B cell (primary cell): ENCODE results near the gene ACP1. TPM values are rescaled to one million over a fixed set of nuclear protein-coding genes. Genes with fewer than 3 reads are reported as not detected.

ENCODE experiments used
- ATAC-seq: fragments of 200-7000 bp; cut with Tn5 transposase; one replicate; pipeline ENCODE4 v1.10.0; 2021; ENCODE audit warnings: low read depth, mild to moderate bottlenecking, moderate number of reproducible peaks, moderate library complexity
- CTCF ChIA-PET: fragments of 350-600 bp; sonication (Branson Sonifier 250); formaldehyde crosslinking; loops from one replicate; lab custom pipeline; 2021; ENCODE audit warnings: antibody characterized with exemption, inconsistent platforms; lab: Charles Lee
- POLR2A ChIA-PET: fragments of 350-600 bp; sonication (Branson Sonifier 250); formaldehyde crosslinking; loops from one replicate; lab custom pipeline; 2021; ENCODE audit warnings: antibody characterized with exemption; lab: Charles Lee
- DNase-seq: peaks from one replicate; pipeline ENCODE4 v3.0.0; 2013
- H2AFZ ChIP-seq: 2 replicates; pipeline ENCODE4 v1.6.1; 2012; ENCODE audit warnings: mild to moderate bottlenecking, low read depth, low read length; ENCODE audit not compliant: insufficient read depth, poor library complexity, severe bottlenecking
- H3K27ac ChIP-seq, 2 donors: 1 replicate in 1 of 2; 2 replicates in 1 of 2; pipeline ENCODE4 v1.5.1; 2012 to 2013; ENCODE audit warnings: low read length in 2 of 2, mild to moderate bottlenecking in 2 of 2, moderate library complexity in 1 of 2
- H3K27me3 ChIP-seq, 4 experiments: fragments of 200-600 bp in 1 of 4; sonication (generic) in 1 of 4; replicated peaks in 1 of 4; 1 replicate in 2 of 4; 2 replicates in 2 of 4; pipeline versions ENCODE4 v1.6.1 to v1.7.0; 2013 to 2016; ENCODE audit warnings: low read length in 3 of 4, mild to moderate bottlenecking in 2 of 4, mixed read lengths in 1 of 4, moderate library complexity in 1 of 4; ENCODE audit not compliant: insufficient read depth in 4 of 4, control insufficient read depth in 3 of 4; ENCODE audit errors: control extremely low read depth in 1 of 4
- H3K36me3 ChIP-seq, 2 experiments: replicated peaks in 1 of 2; 1 replicate in 1 of 2; 2 replicates in 1 of 2; pipeline versions ENCODE4 v1.6.1 to v1.7.1; 2013; ENCODE audit warnings: low read length in 1 of 2; ENCODE audit not compliant: insufficient read depth in 2 of 2, control insufficient read depth in 1 of 2; ENCODE audit errors: control extremely low read depth in 1 of 2, extremely low read depth in 1 of 2
- H3K4me1 ChIP-seq, 2 donors: fragments of 200-600 bp in 1 of 2; sonication (generic) in 1 of 2; 1 replicate in 1 of 2; 2 replicates in 1 of 2; pipeline versions ENCODE4 v1.5.1 to v1.6.1; 2013 to 2017; ENCODE audit warnings: low read length in 2 of 2; ENCODE audit not compliant: control insufficient read depth in 2 of 2, insufficient read depth in 2 of 2
- H3K4me2 ChIP-seq: replicated peaks from 2 replicates; pipeline ENCODE3; 2012; ENCODE audit warnings: mild to moderate bottlenecking, low read depth, low read length; ENCODE audit not compliant: poor library complexity, severe bottlenecking
- H3K4me3 ChIP-seq, 5 experiments: fragments of 200-600 bp in 1 of 5; sonication (generic) in 1 of 5; 1 replicate in 3 of 5; 2 replicates in 2 of 5; pipeline versions ENCODE4 v1.5.1 to v1.7.0; 2011 to 2016; ENCODE audit warnings: low read length in 4 of 5, mild to moderate bottlenecking in 4 of 5, low read depth in 2 of 5, control low read depth in 1 of 5, moderate library complexity in 1 of 5; ENCODE audit not compliant: insufficient read depth in 1 of 5; ENCODE audit errors: control extremely low read depth in 1 of 5, extremely low read depth in 1 of 5
- H3K79me2 ChIP-seq: fragments of 200-600 bp; sonication (generic); one replicate; pipeline ENCODE4 v1.6.0; 2016; ENCODE audit warnings: low read length; ENCODE audit not compliant: control insufficient read depth, insufficient read depth
- H3K9ac ChIP-seq: fragments of 200-600 bp; sonication (generic); 2 replicates; pipeline ENCODE4 v1.6.1; 2017; ENCODE audit warnings: mild to moderate bottlenecking, low read length, moderate library complexity
- H3K9me3 ChIP-seq, 3 donors: one replicate each; pipeline versions ENCODE4 v1.6.1 to v1.7.1; 2013; ENCODE audit warnings: low read length in 2 of 3; ENCODE audit not compliant: control insufficient read depth in 2 of 3, insufficient read depth in 1 of 3; ENCODE audit errors: control extremely low read depth in 1 of 3
- H4K20me1 ChIP-seq: 2 replicates; pipeline ENCODE4 v1.6.0; 2012; ENCODE audit warnings: mild to moderate bottlenecking, low read length; ENCODE audit not compliant: insufficient read depth, control insufficient read depth, poor library complexity, severe bottlenecking
- H3K27ac Mint-ChIP-seq: one replicate; pipeline ENCODE4 v1.8.0; 2021; ENCODE audit warnings: mixed read lengths
- H3K27me3 Mint-ChIP-seq: one replicate; pipeline ENCODE4 v1.8.0; 2021; ENCODE audit warnings: mixed read lengths
- H3K4me1 Mint-ChIP-seq: one replicate; pipeline ENCODE4 v1.8.0; 2021; ENCODE audit warnings: mixed read lengths
- H3K4me3 Mint-ChIP-seq: one replicate; pipeline ENCODE4 v1.8.0; 2021; ENCODE audit warnings: mixed read lengths
- H3K9me3 Mint-ChIP-seq: one replicate; pipeline ENCODE4 v1.8.0; 2022; ENCODE audit warnings: mixed read lengths; ENCODE audit not compliant: insufficient read depth
- EZH2 ChIP-seq: IDR thresholded peaks from 2 replicates; pipeline ENCODE4 v1.6.1; 2012; ENCODE audit warnings: borderline replicate concordance, low read depth, mild to moderate bottlenecking, moderate library complexity, low read length; ENCODE audit not compliant: insufficient read depth, poor library complexity, severe bottlenecking
- WGBS: methylation state at CpG from one replicate; pipeline ENCODE4 v1.1.5; 2013; ENCODE audit warnings: missing lambda C conversion rate; ENCODE audit not compliant: insufficient coverage; 5-methylcytosine and 5-hydroxymethylcytosine counted together
- intact Hi-C: fragments of 100-400 bp; cut with micrococcal nuclease; formaldehyde crosslinking; loops from one replicate; pipeline ENCODE4 v1.10.0; 2022
- polyA plus RNA-seq: library from polyadenylated mRNA; depleted of rRNA; stranded (reverse); fragments of >200 nt; gene quantifications from 2 replicates; pipeline ENCODE4 v1.2.3, GENCODE V29; 2012
- total RNA-seq, 2 donors: library from RNA; stranded (reverse); fragments of 120-200 nt in 1 of 2; gene quantifications; 1 replicate in 1 of 2; 2 replicates in 1 of 2; pipeline versions ENCODE4 v1.2.3 to v1.2.4, GENCODE V29; 2013 to 2022
- TF ChIP-seq, protein P1 (sequence below): fragments of 200-600 bp; IDR thresholded peaks from one replicate; pipeline ENCODE4 v1.8.0; 2022; ENCODE audit warnings: antibody characterized with exemption, mild to moderate bottlenecking

ACP1 gene
- total and polyA plus RNA-seq, 2 donors (not counting 1 experiment from before 2014, with no cell fraction given), result 70.2 to 87.8 TPM

DNA sequence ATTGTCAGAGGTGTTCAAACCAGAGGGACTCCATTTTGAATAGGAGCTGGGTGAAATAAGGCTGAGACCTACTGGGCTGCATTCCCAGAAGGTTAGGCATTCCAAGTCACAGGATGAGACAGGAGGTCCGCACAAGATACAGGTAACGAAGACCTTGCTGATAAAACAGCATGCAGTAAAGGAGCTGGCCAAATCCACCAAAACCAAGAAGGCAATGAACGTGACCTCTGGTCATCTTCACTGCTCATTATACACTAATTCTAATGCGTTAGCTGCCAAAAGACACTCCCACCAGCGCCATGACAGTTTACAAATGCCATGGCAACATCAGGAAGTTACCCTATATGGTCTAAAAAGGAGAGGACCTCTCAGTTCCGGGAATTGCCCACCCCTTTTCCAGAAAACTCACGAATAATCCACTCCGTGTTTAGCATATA is 11.5 kb upstream of the ACP1 start:
- H3K9me3 Mint-ChIP-seq, result peaks cover under 1% of the 10 kb centered on the region
- WGBS, result 100% methylated on average over 2 of the region's 8 CpGs

DNA sequence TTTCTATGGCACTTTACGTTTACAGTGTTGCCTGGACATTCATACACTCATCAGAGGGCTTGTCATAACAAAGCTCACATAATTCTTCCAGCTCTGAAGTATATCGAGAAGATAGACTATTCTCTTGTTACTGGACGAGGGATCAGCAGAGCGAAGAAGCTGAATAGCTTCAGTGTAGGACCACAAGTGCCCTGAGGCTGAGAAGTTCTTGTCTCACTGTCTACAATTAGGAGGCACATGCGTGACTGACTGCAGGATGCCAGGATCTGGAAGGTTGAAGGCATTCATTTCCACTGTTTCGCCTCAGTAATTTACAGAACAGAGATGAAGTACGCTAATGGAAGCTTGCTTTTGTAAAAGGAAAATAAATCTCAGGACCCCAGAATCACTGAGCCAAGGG is 10.5 kb upstream of the ACP1 start:
- CTCF ChIA-PET, result interaction anchor here (1.4 kb wide), 1 partner anchor 8 kb away, joined by 3 read pairs; no protein-coding TSS in a partner anchor

More for the DNA sequence above, 11.5 kb upstream of the ACP1 start:
- H3K9ac ChIP-seq, result no peak overlapping the region
- Mint-ChIP-seq H3K27me3 (no peaks in the 10 kb centered on the region), H3K4me3 (no peak overlapping the region), H3K4me1 (no peaks in the 10 kb centered on the region), H3K27ac (no peak overlapping the region)
- no peaks in the 10 kb centered on the region for H3K79me2 ChIP-seq
- no peak overlapping the region for H3K27ac ChIP-seq
- no peaks in the 10 kb centered on the region for H4K20me1 ChIP-seq
- H3K27me3 ChIP-seq, result no peaks in the 10 kb centered on the region
- H3K4me2 ChIP-seq, result no peak overlapping the region
- H3K4me1 ChIP-seq, result no peaks in the 10 kb centered on the region
- no peaks in the 10 kb centered on the region for H3K9me3 ChIP-seq
- DNase-seq (no peak), ATAC-seq (no peak)
- H3K4me3 ChIP-seq, result no peak overlapping the region
- intact Hi-C loops, result no loop called here
- TF ChIP-seq, protein P1, sequence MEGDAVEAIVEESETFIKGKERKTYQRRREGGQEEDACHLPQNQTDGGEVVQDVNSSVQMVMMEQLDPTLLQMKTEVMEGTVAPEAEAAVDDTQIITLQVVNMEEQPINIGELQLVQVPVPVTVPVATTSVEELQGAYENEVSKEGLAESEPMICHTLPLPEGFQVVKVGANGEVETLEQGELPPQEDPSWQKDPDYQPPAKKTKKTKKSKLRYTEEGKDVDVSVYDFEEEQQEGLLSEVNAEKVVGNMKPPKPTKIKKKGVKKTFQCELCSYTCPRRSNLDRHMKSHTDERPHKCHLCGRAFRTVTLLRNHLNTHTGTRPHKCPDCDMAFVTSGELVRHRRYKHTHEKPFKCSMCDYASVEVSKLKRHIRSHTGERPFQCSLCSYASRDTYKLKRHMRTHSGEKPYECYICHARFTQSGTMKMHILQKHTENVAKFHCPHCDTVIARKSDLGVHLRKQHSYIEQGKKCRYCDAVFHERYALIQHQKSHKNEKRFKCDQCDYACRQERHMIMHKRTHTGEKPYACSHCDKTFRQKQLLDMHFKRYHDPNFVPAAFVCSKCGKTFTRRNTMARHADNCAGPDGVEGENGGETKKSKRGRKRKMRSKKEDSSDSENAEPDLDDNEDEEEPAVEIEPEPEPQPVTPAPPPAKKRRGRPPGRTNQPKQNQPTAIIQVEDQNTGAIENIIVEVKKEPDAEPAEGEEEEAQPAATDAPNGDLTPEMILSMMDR, result no peak
- no peak for TF ChIP-seq EZH2
- POLR2A ChIA-PET, result no interaction called here
- CTCF ChIA-PET, result no interaction called here
- H2AFZ ChIP-seq, result no peak overlapping the region
- H3K36me3 ChIP-seq, result peaks cover 1 to 6% of the 10 kb centered on the region in 2 experiments

More for the DNA sequence above, 10.5 kb upstream of the ACP1 start:
- no peaks in the 10 kb centered on the region for H4K20me1 ChIP-seq
- Mint-ChIP-seq H3K27ac (no peak overlapping the region), H3K9me3 (peaks cover 2% of the 10 kb centered on the region), H3K4me3 (no peak overlapping the region), H3K27me3 (no peaks in the 10 kb centered on the region), H3K4me1 (no peaks in the 10 kb centered on the region)
- no peak overlapping the region for H3K4me3 ChIP-seq
- H3K9me3 ChIP-seq, result peaks cover 0 to 2% (median 0%) of the 10 kb centered on the region in 3 donors
- no peaks in the 10 kb centered on the region for H3K27me3 ChIP-seq
- no peak overlapping the region for H3K4me2 ChIP-seq
- no peak overlapping the region for H3K27ac ChIP-seq
- no peaks in the 10 kb centered on the region for H3K79me2 ChIP-seq
- ATAC-seq, result no peak
- no peak overlapping the region for H3K9ac ChIP-seq
- intact Hi-C loops, result no loop called here
- POLR2A ChIA-PET, result no interaction called here
- 91% methylated on average over 6 of the region's 7 CpGs for WGBS
- no peak for TF ChIP-seq EZH2
- TF ChIP-seq, protein P1, result no peak
- DNase-seq, result no peak
- no peaks in the 10 kb centered on the region for H3K4me1 ChIP-seq
- H2AFZ ChIP-seq, result no peak overlapping the region
- H3K36me3 ChIP-seq, result peaks cover 4 to 5% of the 10 kb centered on the region in 2 experiments
